Stimulated activated effector memory CD8-positive, alpha-beta T cell treated with anti-CD3 and anti-CD28 coated beads, Interleukin-12 subunit alpha, Interleukin-12 subunit beta, amount 100 ng/mL, for 72 hours (primary cell): ENCODE data around the gene CEMIP2.

ENCODE experiments used
- ATAC-seq: fragments of 150-1000 bp; cut with Tn5 transposase; 2 replicates; pipeline ENCODE4 v1.10.0; 2021
- DNase-seq, 2 donors: peaks; one replicate each; pipeline ENCODE4 v3.0.0; 2021 to 2022; ENCODE audit warnings: low spot score in 2 of 2
- H3K27ac Mint-ChIP-seq: one replicate; pipeline ENCODE4 v1.8.0; 2022; ENCODE audit warnings: mild to moderate bottlenecking, mixed read lengths
- H3K36me3 Mint-ChIP-seq: one replicate; pipeline ENCODE4 v1.8.0; 2022; ENCODE audit warnings: mild to moderate bottlenecking, mixed read lengths
- H3K4me1 Mint-ChIP-seq: one replicate; pipeline ENCODE4 v1.8.0; 2022; ENCODE audit warnings: mixed read lengths
- H3K4me3 Mint-ChIP-seq: one replicate; pipeline ENCODE4 v1.8.0; 2022; ENCODE audit warnings: mild to moderate bottlenecking, mixed read lengths
- H3K9me3 Mint-ChIP-seq: one replicate; pipeline ENCODE4 v1.8.0; 2022; ENCODE audit warnings: mixed read lengths

The CEMIP2 gene

DNA sequence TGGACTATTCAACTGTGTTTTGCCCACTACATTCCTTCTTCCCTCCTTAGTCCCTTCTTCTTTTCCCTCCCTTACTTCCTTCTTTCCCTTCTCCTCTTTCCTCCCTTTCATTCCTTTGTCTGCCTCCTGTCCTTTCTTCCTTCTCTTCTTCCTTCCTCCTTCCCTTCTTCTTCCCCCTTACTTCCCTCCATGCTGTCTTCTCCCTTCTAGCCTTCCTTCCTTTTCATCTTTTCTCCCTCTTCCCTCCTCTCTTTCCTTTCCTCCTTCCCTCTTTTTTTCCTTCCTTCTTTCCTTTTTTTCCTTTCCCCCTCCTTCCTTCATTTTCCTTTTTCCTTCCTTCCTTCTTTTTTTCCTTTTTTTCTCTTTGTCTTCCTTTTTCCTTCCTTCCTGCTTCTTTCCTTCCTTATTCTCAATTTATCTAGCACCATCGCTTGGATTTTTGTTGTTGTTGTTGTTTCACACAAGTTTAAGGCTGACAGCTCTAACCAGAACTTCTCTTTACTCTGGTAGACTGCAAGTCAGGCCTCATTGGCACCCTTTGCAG, 123.4 kb downstream of the CEMIP2 start:
- ATAC-seq (no peak), DNase-seq (no peak)
- Mint-ChIP-seq H3K36me3 (no peaks in the 10 kb centered on the region), H3K27ac (peak overlapping the region; percentile 5), H3K4me3 (no peak overlapping the region), H3K9me3 (no peaks in the 10 kb centered on the region), H3K4me1 (peaks cover 38% of the 10 kb centered on the region)

DNA sequence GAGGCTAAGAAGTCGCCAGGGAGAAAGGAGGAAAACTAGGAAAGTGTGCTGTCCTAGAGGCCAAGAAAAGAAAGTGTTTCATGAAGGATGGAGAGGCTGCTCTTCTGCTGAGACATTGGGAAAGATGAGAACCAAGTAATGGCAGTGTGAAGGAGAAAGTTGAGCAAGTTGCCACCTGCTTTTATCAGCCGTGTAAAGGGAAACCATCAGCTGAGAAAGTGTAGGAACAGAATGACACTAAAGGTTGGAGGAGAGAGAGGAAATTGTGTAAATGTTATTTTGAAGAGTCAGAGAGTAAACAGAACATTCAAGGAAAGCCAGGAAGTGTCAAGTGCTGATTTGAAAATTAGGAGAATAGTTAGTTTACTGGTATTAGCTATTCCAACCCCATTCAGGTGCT, 125.0 kb downstream of the CEMIP2 start:
- ATAC-seq (no peak), DNase-seq (no peak)
- H3K27ac Mint-ChIP-seq = no peak overlapping the region
- H3K4me3 Mint-ChIP-seq = no peak overlapping the region
- no peaks in the 10 kb centered on the region for H3K9me3 Mint-ChIP-seq
- H3K4me1 Mint-ChIP-seq = peaks cover 50% of the 10 kb centered on the region
- H3K36me3 Mint-ChIP-seq = no peaks in the 10 kb centered on the region

DNA sequence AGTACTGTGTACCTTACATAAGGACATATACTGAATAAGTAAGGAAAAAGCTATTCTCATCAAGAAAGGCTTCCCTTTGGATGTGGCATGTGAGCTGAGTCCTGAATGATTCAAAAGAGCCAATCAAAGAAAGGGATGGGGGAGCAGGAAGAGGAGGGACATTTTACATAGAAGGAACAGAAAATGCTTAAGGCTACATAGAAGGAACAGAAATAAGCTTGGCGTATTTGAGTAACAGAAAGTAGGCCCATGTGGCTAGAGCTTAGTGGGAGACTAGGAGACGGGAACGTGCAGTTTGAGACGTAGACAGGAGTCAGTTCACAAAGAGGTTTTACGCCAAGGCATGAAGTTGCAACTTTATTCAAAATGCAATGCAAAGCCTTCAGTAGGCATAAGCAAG, 126.3 kb downstream of the CEMIP2 start:
- Mint-ChIP-seq H3K4me3 (no peak overlapping the region), H3K4me1 (peaks cover 43% of the 10 kb centered on the region), H3K9me3 (no peaks in the 10 kb centered on the region), H3K36me3 (no peaks in the 10 kb centered on the region), H3K27ac (no peak overlapping the region)
- ATAC-seq (no peak), DNase-seq (no peak)

DNA sequence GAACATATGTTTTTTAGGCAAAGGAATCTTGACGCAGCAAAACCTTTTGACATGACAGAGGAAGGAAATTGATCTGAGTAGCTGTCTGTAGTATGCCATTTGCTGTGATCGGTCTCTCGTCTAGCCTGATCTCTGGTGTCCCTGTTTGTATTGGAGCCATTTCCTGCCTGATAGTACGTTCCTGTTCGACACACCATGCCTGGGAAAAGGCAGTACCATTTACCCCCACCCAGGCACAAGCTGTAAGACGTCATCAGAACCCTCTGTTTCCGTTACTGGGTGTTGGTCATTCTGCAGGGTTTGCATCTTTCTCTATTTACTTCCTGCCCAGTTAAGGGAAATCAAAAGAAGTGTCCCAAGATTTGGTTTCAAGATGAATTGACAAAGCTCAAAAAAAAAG, 129.7 kb downstream of the CEMIP2 start:
- H3K27ac Mint-ChIP-seq = peak overlapping the region; percentile 20
- H3K9me3 Mint-ChIP-seq = no peaks in the 10 kb centered on the region
- H3K36me3 Mint-ChIP-seq = no peaks in the 10 kb centered on the region
- peak overlapping the region; percentile 52 for H3K4me3 Mint-ChIP-seq
- peak in 1 of 2 donors; percentile 49 for DNase-seq
- peak; percentile 76 for ATAC-seq
- H3K4me1 Mint-ChIP-seq = peaks cover 25% of the 10 kb centered on the region

DNA sequence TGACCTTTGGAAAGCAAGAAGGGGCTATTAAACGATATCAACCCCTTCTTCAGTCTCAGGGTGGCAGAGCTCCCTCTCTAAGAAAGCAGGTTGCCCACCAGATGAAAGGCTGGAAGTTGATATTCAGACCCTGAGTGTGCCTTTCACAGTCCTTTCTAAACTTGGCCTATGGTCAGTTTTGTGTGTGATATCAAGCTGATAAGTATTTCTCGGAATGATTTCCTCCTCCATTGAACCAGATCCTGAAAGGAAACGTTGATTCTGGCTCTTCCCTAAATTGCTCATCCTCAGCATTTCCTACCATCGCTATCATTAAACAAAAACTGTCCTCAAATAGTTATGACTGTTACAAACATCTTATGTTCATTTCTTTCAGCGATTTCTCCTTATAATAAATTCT, 130.4 kb downstream of the CEMIP2 start:
- ATAC-seq (no peak), DNase-seq (no peak)
- Mint-ChIP-seq H3K4me1 (peaks cover 25% of the 10 kb centered on the region), H3K9me3 (no peaks in the 10 kb centered on the region), H3K4me3 (no peak overlapping the region), H3K27ac (no peak overlapping the region), H3K36me3 (no peaks in the 10 kb centered on the region)

DNA sequence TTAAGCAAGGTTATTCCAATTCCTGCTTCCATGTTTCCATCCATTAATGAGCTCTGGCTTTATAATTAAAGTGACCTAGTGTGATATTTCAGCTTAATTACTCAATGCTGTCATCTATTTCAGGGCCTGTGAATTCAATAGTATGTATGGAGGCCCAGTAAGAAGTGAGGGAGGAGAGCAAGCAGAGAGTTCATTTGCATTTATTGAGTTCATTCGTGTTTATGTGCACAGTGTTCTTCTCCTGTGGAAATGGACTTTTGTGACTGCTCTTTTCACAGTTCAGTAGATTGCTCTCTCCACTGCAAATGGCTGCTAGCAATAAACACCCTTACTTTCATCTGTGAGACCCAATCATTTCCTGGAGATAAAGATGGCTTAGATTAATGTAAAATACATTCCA, 130.9 kb downstream of the CEMIP2 start:
- Mint-ChIP-seq H3K36me3 (no peaks in the 10 kb centered on the region), H3K4me3 (no peak overlapping the region), H3K9me3 (no peaks in the 10 kb centered on the region), H3K4me1 (peaks cover 25% of the 10 kb centered on the region), H3K27ac (no peak overlapping the region)
- DNase-seq (no peak), ATAC-seq (no peak)

DNA sequence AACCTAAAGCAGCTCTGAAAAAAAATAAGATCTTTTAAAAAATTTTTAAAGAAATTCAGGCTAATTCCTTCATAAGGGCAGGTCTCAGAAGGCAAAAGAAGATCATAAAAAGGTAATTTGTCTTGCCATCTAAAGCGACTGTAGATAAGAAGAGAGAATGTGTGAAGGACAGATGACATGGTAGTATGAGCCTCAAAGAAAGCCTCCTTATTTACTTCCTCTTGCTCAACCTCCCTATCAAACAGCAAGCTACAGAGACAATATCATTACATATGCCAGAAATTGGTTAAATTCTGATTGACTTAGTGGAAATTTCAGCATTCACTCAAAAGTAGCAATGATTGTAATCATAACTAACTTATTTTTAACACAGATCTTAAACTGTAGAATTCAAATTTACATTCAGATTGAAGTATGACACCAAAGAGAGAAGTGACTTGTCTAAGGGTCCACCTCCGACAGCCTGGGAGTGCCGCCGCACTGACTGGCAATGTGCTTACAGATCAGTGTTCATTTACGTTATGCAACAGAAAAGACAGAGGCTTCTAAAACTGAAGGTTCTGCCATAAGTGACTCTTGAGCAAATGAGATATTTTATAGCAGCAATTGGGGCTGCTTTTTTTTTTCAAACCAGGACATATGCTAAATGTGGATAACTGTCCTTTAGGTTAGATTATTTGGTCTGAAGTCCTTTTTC, 132.0 kb downstream of the CEMIP2 start:
- no peak overlapping the region for H3K27ac Mint-ChIP-seq
- peaks cover 25% of the 10 kb centered on the region for H3K4me1 Mint-ChIP-seq

DNA sequence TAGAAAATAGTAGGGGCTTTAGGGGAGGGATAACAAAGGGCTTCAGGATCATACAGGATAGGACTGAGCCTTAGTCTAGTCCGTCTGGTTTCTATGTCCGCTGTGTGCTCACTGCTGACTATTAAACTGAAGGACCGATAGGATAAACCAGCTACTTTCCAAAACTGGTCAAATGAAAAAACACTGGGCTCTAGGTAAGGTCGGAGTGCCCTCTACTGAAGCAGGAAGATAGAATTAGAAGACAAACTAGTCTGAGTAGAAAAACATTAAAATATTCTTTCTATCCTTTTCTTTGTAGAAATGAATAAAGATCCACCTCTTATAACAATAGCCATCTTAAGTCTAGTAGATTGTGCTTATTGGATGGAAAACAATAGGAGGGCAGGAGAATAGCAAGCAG, 133.6 kb downstream of the CEMIP2 start:
- no peak for DNase-seq
- H3K27ac Mint-ChIP-seq = no peak overlapping the region
- H3K4me3 Mint-ChIP-seq = no peak overlapping the region
- H3K36me3 Mint-ChIP-seq = no peaks in the 10 kb centered on the region
- peaks cover 17% of the 10 kb centered on the region for H3K4me1 Mint-ChIP-seq
- H3K9me3 Mint-ChIP-seq = no peaks in the 10 kb centered on the region
- ATAC-seq = no peak

More for the DNA sequence above, 132.0 kb downstream of the CEMIP2 start:
- ATAC-seq (no peak), DNase-seq (no peak)
- Mint-ChIP-seq H3K9me3 (no peaks in the 10 kb centered on the region), H3K4me3 (no peak overlapping the region), H3K36me3 (no peaks in the 10 kb centered on the region)
